GM21360 (cell line): ENCODE results near the gene MAGI2.
"Not testable (repeated sequence)": the region's sequence is repeated elsewhere in the genome, so short reads cannot be mapped to it uniquely, and the experiment has no call there.

ENCODE experiments used
- ATAC-seq: cut with Tn5 transposase; IDR thresholded peaks from one replicate; pipeline ENCODE4 v1.9.1; 2021; ENCODE audit warnings: mild to moderate bottlenecking, moderate library complexity; ENCODE audit not compliant: unreplicated experiment

Gene MAGI2

DNA sequence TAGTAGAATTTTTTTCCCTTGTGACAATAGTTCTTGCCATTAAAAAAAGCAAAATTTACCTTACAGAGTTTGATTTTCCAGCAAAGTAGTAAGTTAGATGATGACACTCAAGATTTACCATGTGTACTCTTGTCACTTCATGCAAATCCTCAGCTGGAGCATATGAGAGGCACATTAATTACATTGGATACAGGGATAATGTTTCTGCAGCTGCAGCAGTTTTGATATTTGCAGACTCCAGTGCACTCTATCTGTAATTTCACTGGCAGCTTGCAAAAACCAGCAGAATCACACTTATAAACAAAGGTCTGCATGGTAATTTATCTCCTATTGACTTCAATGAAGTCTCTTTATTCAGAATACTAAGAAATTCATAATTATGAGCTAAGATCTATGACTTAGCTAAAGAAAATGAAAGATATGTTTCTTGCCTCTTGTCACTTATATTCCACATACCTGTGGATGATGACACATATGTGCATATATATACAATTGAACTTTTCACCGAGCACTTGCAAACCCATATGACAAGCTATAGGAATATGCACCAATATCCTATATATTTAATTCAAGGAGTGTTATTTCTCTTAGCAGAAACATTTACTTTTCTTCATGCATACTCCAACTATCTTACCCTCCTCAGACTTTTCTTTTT is 1124.3 kb downstream of the MAGI2 start:
- ATAC-seq: no peak

DNA sequence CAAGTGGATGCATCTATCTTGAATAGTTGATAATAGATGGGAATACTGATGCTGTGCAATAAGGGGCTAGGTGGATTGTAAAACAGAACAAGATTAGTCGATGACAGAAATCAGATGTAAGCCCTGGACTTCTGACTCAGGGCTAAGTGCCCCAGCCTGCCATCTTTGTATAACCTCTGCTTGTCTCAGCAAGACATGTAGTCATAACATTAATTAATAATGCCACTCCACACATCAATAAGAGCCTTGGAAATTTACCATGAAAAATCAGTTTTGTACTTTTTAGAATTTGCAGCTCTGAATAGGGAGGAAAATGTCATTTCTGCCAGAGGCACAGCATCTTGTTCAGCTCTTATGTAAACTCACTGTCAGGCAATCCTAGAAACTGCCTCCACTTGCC is 1125.7 kb downstream of the MAGI2 start:
- ATAC-seq: no peak

DNA sequence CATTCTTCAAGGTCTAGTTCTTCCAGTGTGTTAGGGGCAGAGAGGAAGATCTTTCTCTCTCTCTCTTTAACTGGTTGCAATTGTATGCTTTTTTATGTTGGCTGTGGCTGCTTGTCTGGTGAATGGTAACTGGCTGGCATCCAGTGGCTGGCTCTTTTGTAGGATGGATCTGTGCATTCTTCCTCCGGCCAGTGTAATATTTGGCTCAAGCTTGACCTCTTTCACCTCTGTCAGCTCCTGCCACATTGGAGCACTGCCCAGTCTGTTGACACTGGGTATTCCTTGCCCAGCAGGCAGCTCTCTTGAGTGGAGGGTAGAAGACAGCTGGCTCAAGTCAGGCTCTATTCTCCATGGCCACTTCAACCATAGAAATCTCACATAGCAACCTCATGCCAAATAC is 1126.6 kb downstream of the MAGI2 start:
- ATAC-seq: no peak

DNA sequence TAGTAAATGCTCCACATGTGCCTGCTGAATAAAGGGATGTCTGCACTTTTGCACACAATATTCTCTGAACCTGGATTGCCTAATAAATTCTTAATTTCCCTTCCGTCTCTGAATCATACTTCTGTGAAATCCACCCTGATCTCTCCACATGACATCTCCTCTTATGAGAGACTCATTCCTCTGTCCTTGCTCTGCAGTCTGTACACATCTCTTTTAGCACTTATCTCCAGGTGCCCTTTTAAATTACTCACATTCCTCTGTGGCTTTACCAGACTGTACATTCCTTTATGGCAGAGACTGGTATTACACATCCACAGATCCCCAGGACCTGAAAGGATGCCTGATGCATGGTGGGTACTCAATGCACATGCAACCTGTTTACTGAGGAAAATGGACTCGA is 1127.3 kb downstream of the MAGI2 start:
- ATAC-seq: no peak

DNA sequence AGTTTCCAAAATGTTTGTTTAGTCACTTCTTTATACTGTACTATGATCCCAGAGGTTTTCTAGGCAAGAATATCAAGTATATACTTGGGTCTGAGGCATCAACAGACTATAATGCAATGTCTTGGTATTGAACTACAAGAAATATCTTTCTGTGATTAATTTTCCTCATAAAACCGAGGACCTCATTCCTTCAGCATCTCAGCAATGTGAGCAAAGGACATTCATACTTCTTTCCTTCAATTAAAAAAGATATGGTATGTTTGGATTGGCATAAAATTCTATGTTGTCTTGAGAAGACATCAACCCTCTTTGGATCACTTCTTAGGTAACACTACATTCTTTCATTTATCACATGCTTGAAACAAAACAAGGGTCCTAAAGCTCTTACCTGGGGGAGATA is 1130.3 kb downstream of the MAGI2 start:
- ATAC-seq: no peak

DNA sequence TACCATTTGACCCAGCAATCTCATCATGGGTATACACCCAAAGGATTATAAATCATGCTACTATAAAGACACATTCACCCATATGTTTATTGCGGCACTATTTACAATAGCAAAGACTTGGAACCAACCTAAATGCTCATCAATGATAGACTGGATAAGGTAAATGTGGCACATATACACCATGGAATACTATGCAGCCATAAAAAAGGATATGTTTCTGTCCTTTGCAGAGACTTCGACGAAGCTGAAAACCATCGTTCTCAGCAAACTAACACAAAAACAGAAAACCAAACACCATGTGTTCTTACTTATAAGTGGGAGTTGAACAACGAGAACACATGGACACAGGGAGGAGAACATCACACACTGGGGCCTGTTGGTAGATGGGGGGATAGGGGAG is 1131.2 kb downstream of the MAGI2 start:
- not testable (repeated sequence) for ATAC-seq

DNA sequence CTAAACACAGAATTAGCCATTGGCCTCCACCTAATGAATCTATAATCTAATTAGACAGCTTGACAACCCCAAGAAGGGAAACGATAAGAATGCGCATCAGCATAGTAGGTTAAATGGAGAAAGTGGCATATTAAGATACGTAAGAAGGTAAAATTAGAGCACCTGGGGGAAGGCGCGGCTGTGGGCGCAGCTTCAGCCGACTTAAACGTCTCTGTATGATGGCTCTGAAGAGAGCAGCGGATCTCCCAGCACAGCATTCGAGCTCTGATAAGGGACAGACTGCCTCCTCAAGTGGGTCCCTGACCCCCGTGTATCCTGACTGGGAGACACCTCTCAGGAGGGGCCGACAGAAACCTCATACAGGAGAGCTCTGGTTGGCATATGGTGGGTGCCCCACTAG is 1136.1 kb downstream of the MAGI2 start:
- ATAC-seq: no peak

DNA sequence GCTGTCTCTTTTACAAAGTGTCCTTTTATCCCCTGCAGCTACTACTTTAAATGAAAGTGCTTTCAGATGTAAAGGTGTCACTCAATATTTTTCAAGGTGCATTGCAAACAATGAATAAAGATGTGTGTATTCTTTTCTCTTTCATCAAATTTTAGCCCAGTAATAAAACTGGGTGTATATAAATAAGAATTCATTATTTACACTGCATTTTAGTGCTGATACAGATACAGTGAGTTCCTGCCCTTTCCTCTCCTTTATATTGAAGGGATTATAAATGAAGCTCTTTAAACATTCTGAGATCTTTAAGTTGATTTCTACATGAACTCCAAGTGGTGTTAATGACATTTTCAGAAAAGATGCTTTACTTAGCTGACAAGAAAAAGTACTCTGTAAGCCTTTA is 1137.4 kb downstream of the MAGI2 start:
- no peak for ATAC-seq

DNA sequence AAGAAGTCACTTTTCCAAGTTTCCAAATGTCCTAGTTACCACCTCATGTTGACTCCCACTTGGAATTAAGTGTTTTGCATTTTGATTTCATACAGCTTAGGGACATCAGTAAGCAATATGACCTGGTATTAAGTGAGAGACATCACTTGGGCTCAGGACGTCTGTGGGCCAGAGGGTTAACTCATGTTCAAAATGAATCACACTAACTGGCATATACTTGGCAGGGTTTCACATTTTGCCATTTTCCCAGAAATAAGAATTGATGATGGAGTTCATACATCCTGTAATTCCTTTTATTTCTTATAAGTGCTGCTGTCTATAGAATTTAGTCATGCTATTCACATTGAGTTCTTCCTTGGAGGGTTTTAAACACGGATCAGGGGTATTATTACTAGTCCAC is 1138.3 kb downstream of the MAGI2 start:
- no peak for ATAC-seq

DNA sequence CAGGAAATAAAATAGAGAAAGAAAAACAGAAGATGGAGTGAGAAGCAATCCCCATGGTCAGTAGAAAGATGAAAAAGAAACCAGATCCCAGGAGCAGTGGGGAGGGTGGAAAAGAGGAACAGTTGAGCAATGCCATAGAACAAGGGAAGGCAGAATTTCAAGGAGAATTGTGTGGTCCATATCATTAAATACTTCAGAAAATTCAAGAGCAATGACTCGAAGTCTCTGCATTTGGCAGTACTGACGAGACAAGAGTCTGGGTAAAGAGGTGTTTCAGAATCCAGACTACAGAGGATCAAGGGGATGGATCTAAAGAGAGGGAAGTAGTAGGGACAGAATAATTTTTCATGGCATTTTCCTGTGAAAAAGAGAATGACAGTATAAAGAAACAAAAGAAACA is 1142.3 kb downstream of the MAGI2 start:
- ATAC-seq: no peak

DNA sequence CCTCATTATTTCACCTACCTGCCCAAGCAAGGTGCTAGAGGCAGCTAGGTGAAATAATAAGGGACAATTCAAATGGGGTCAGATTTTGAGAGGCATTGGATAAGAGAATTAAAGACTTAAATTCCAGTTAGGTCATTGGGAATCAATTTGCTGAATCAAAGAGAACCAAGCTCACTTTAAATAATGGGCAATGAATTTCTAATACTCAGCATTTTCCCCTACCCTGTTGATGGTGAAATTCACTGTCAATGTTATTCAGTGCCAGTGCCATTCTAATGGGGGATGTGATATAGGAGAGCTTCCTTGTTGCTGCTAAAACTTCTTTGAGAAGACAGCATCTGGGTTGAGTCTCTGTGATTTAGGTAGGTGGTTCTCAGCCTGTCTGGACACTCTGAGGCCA is 1145.6 kb downstream of the MAGI2 start:
- no peak for ATAC-seq

DNA sequence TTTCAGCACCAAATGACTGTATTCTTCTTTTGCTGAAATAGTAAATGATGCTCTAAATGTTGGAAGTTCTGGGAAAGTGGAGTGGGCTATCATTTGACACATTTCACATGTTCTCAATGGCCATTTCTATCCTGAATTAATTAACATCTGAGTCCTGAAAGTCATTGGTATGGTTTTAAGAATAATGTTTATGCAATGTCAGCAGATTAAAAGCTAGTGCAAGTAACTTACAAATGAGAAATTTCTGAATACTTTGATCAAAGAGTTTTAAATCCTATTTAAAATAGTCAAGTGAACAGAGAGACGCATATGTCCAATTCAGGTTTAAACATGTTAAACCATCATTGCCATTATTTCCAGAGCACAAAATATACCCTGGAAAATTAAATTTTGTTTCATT is 1146.8 kb downstream of the MAGI2 start:
- no peak for ATAC-seq

DNA sequence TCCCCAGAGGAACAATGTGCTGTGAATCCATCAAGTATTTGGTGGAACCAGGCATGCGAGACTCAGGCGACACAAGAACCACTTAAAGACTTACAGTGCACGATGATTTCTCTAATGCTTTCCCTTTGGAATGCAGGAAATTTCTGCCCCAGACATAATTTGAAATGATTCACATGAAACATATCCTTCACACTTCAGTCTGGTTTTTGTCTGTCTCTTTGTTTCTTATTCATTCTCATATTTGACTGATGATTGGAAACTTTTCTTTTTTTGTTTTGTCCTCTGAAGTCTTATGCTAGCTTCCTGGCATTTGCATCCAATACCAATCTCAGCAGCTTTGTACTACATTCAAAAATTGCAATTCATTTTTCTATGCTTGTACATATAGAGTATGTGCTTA is 1152.1 kb downstream of the MAGI2 start:
- ATAC-seq: no peak

DNA sequence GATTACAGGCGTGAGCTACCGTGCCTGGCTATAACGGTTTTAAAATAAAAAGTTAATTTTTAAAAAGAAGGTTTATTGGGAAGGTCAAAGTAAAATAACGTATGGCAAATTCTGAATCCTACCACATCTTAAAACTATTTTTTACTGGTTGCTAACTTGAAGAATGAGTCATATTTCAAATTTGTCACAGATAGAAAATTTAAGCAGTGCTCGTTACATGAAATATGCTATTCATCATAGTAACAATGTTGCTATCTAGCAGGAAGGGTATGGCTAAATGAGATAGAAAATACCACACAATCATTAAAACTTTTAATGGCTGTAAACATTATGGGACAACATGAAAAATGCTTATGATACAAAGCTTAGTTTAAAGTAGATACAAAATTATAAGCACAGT is 1154.4 kb downstream of the MAGI2 start:
- no peak for ATAC-seq

DNA sequence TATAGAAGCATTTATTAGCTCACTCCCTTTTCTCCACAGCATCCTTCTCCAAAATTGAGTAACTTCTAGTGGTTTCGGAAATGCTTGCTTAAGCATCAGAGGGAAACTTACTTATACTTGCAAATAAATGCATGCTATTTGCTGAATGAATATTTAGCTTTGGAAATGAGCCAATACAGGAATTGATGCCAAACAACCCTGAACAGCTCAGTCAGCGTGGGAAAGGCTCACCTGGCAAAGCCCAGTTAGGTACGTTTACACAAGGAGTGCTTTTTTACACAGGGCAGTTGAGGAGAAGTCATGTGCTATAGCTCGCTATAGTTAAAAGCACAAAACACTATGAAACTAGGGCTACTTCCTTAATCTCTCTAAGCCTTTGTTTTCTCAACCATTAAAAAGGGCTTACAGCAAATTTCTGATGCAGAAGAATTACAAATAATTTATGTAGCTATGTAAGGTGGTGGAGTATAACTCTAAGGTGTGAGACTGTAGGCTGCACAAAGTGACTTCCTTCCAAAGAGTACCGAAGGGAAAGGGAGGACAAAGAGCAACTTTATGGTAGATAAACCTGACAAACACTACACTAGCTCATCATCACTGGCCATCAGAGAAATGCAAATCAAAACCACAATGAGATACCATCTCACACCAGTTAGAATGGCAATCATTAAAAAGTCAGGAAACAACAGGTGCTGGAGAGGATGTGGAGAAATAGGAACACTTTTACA is 1156.7 kb downstream of the MAGI2 start:
- no peak for ATAC-seq

DNA sequence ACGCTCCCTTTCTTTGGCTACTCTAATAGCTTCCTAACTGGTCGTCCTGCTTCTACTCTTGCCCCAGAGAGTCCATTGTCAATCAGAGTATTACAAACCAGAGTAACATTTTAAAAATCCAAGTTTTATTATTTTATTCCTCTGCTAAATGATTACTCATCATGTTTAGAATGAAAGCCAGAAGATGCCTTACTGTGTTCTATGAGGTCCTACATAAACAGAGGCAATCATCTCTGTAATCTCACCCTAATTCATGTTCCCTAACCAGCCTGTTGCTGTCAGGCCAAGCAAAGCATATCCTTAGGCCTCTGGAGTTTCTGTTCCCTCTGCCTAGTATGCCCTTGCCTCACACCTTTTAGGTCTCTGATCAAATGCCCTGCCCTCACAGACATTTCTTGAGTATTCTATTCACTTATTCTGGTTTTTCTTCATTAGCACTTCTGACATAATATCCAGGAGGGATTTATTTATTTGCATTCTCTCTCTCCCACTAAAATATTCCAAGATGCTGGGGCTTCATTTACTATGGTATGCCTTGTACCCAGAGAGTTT is 1157.3 kb downstream of the MAGI2 start:
- ATAC-seq: no peak

DNA sequence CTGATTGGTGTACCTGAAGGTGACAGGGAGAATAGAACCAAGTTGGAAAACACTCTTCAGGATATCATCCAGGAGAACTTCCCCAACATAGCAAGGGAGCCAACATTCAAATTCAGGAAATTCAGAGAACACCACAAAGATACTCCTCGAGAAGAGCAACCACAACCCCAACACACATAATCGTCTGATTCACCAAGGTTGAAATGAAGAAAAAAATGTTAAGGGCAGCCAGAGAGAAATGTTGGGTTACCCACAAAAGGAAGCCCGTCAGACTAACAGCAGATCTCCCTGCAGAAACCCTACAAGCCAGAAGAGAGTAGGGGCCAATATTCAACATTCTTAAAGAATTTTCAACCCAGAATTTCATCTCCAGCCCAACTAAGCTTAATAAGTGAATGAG is 1164.0 kb downstream of the MAGI2 start:
- not testable (repeated sequence) for ATAC-seq

DNA sequence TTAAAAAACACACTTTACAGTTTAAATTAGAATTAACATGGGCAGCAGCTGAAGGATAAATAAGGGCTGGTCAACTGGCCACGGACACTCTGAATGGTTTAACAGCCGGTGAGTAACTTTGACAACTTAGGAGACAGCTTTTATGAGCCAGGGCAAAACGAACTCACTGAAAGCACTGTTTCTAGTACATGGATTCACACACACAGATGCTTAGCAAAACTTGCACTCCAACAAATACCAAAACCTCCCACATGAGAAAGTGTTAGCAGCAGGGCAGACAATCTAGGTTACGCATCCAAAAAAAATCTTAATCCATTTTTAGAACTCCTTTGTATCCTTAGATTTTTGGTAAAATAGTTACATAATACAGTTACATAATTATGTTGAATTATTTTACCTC is 1168.5 kb downstream of the MAGI2 start:
- no peak for ATAC-seq

DNA sequence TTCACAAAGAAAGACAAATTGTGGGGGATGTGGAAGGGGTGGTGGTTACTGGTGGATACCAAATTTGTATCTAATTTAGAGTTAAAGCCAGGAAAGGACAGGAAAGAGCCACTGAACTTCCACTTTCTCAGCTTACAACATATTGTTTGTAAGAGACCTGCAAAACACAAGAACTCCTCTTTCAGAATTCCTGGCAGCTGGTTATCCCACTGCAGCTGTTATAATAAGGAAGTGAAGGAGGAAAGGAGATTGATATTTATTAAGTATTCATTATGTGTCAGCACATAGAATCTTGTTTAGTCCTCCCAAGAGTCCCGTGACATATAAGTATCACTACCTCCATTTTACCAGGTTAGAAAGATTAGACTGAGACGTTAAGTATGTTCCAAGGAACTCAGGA is 1173.2 kb downstream of the MAGI2 start:
- ATAC-seq: no peak

DNA sequence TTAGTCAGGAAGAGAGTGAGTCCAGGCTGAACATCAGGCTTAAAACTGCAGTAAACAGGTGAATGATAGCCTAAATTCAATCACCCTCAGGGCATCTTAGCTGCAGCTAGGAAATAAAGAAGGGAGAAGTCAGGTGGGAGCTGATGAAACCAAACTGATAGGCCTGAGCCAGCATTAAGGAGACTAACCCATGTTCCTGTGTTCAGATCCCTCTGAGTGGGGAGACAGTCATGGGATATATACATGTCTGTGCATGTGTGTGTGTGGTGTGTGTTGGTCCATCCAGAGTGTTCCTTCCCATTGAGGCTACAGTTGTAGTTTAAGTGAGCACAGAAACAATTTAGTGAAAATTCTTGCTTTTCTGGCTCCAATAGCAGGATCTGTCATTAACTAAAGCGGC is 1174.0 kb downstream of the MAGI2 start:
- no peak for ATAC-seq

DNA sequence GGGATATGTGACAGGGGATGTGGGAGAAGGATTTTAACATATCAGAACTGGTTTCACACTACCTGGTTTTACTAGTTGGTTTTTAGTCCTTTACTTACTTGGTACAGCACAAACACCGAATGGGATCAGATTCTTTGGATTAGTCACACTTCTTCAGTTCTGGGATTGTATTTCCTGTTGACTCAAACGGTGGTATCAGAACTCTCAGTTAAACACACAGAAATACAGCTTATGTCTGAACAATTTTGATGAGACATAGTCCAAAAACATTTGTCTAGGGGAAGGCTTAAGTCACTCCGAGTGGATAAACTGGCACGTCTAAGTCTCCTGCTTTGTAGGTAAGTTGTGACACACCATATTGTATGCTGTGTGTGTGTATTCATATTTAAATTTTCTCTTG is 1174.4 kb downstream of the MAGI2 start:
- no peak for ATAC-seq

DNA sequence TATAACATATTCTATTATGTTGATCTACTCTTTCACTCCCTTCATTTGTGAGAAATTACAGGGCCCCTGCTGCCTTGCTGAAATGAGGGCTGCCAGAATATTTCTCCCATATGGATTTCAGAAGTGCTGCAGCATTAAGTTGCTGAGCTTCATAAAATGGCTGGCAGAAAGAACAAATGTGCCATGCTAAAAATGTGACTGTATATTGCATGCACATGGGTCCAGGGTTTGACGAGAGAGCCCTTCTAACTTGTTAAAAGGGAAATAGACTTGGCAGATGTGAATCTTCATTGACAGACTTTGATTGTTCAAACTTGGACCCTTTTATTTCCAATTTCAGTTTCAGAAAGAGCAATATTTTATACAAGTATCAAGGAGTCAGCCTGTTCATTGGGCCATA is 1186.3 kb downstream of the MAGI2 start:
- ATAC-seq: no peak

DNA sequence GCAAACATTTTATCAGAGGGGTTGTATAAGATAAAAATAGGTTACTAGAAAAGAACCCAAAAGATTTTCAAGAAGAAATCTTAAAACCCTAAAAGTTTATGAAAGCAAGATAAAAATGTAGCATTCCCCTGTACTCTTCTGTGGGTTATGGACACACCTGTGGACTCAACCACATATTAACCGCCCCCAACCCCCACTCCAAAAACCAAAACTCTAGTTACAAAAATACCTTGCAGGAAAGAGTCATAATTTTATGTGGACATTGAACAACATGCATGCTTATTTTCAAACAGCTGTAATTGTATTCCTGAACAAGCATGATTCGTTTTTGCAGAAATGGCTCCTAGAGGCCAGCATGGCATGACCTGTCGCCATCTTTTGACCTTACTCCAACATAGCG is 1188.0 kb downstream of the MAGI2 start:
- no peak for ATAC-seq
